Ascending aorta (tissue), 2 donors: ENCODE data around the gene MLLT6. TPM values are rescaled to one million over a fixed set of nuclear protein-coding genes. Genes with fewer than 3 reads are reported as not detected.
A peak's percentile ranks its signal among the peaks of the same experiment; 100 is the strongest.

ENCODE experiments used
- DNase-seq, 2 donors: peaks; one replicate each; pipeline ENCODE4 v3.0.0-alpha.2; 2019; ENCODE audit warnings: low spot score in 2 of 2
- H3K27ac ChIP-seq, 2 donors: fragments of 200-600 bp; sonication (generic); one replicate each; pipeline ENCODE4 v1.5.1; 2016 to 2017; ENCODE audit warnings: mild to moderate bottlenecking in 1 of 2
- H3K27me3 ChIP-seq: fragments of 200-600 bp; sonication (generic); one replicate; pipeline ENCODE4 v1.5.1; 2017
- H3K36me3 ChIP-seq, 2 donors: fragments of 200-600 bp; sonication (generic); one replicate each; pipeline ENCODE4 v1.5.1; 2016
- H3K4me1 ChIP-seq, 2 donors: fragments of 200-600 bp; sonication (generic); one replicate each; pipeline ENCODE4 v1.5.1; 2016 to 2017; ENCODE audit warnings: mild to moderate bottlenecking in 1 of 2
- H3K4me3 ChIP-seq, 2 donors: fragments of 200-600 bp; sonication (generic); one replicate each; pipeline ENCODE4 v1.5.1; 2016 to 2017; ENCODE audit warnings: mild to moderate bottlenecking in 1 of 2
- H3K9me3 ChIP-seq, 2 donors: fragments of 200-600 bp; sonication (generic); one replicate each; pipeline ENCODE4 v1.5.1; 2016
- intact Hi-C: fragments of 100-400 bp; cut with DNase I; formaldehyde crosslinking; loops from one replicate; pipeline ENCODE4 v1.15.1; 2023
- total RNA-seq: library from RNA; depleted of rRNA; stranded (reverse); fragments of >200 nt; gene quantifications from one replicate; pipeline ENCODE4 v1.1.0, GENCODE V29; 2016
- TF ChIP-seq, protein P1 (sequence below), 3 experiments: fragments of 200-600 bp in 2 of 3; fragments of 450-650 bp in 1 of 3; sonication (generic) in 2 of 3; IDR thresholded peaks; one replicate each; pipeline ENCODE4 v1.5.1; 2016 to 2019; ENCODE audit warnings: antibody characterized with exemption in 3 of 3, mild to moderate bottlenecking in 1 of 3, moderate library complexity in 1 of 3

MLLT6 gene
- total RNA-seq, 1 donor from 2014 or later: 100 TPM

- H3K4me3 ChIP-seq: no peak overlapping the region
- peaks cover 6% of the 10 kb centered on the region for H3K27me3 ChIP-seq
- H3K4me1 ChIP-seq: no peaks in the 10 kb centered on the region
- intact Hi-C loops: no loop called here
- no peak overlapping the region for H3K27ac ChIP-seq
- H3K9me3 ChIP-seq: no peaks in the 10 kb centered on the region
- TF ChIP-seq, protein P1, sequence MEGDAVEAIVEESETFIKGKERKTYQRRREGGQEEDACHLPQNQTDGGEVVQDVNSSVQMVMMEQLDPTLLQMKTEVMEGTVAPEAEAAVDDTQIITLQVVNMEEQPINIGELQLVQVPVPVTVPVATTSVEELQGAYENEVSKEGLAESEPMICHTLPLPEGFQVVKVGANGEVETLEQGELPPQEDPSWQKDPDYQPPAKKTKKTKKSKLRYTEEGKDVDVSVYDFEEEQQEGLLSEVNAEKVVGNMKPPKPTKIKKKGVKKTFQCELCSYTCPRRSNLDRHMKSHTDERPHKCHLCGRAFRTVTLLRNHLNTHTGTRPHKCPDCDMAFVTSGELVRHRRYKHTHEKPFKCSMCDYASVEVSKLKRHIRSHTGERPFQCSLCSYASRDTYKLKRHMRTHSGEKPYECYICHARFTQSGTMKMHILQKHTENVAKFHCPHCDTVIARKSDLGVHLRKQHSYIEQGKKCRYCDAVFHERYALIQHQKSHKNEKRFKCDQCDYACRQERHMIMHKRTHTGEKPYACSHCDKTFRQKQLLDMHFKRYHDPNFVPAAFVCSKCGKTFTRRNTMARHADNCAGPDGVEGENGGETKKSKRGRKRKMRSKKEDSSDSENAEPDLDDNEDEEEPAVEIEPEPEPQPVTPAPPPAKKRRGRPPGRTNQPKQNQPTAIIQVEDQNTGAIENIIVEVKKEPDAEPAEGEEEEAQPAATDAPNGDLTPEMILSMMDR (IDR thresholded peaks at IDR 0.05): no peak
- DNase-seq: no peak
- no peaks in the 10 kb centered on the region for H3K36me3 ChIP-seq
These were observed 45.7 kb upstream of the MLLT6 start for GRCh38 chr17:38659415-38659814.

DNA sequence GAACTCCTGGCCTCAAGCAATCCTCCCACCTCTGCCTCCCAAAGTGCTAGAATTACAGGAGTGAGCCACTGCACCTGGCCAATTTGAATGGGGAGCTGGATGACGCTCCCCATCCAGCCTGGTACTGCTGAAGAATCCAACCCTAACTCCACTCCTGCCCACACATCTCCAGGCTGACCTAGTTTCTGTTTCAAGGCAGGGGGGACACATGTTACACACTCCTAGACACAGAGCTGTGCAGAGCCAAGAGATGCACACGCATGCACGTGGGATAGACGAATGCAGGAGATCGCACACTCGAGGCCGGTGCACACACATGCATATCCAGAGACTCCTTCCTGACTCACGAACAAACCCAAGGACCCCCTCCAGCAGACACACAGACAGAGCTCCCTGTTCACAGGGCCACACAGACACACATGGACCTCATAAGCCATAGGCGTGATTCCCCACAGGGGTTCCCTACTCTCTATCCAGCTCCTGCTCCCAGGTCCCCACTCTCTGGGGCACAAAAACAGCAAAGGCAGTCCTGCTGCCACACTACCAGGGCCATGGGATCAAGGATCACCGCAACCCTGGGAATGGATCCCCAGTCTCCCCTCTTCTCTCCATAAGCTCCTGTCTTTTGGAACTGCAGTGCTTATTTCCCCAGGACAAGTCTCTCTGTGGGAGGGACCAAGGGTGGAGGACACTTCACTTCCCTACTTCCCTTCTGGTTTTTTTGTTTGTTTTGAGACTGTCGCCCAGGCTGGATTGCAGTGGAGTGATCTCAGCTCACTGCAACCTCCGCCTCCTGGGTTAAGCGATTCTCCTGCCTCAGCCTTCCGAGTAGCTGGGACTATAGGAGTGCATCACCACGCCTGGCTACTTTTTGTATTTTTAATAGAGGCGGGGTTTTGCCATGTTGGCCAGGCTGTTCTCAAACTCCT lies 44.7 kb upstream of the MLLT6 start:
- Histone ChIP-seq H3K27ac (no peak overlapping the region), H3K9me3 (no peaks in the 10 kb centered on the region), H3K4me3 (no peak overlapping the region), H3K36me3 (no peaks in the 10 kb centered on the region), H3K4me1 (no peaks in the 10 kb centered on the region), H3K27me3 (peaks cover 6% of the 10 kb centered on the region)
- intact Hi-C loops: loop anchor here (10.0 kb wide), 1 partner anchor 236 kb away; the partner anchor contains the start of gene ARHGAP23
- DNase-seq: no peak
- TF ChIP-seq, protein P1 (IDR thresholded peaks at IDR 0.05): no peak

- no peak overlapping the region for H3K4me3 ChIP-seq
- DNase-seq: no peak
- intact Hi-C loops: loop anchor here (10.0 kb wide), 1 partner anchor 238 kb away; the partner anchor contains the start of gene ARHGAP23
- H3K36me3 ChIP-seq: no peaks in the 10 kb centered on the region
- no peaks in the 10 kb centered on the region for H3K4me1 ChIP-seq
- TF ChIP-seq, protein P1 (IDR thresholded peaks at IDR 0.05): peak; percentile 26 to 45 (median 33)
- H3K27ac ChIP-seq: no peak overlapping the region
- no peaks in the 10 kb centered on the region for H3K27me3 ChIP-seq
- H3K9me3 ChIP-seq: no peaks in the 10 kb centered on the region
These were observed 41.8 kb upstream of the MLLT6 start for GRCh38 chr17:38663125-38663751.

DNA sequence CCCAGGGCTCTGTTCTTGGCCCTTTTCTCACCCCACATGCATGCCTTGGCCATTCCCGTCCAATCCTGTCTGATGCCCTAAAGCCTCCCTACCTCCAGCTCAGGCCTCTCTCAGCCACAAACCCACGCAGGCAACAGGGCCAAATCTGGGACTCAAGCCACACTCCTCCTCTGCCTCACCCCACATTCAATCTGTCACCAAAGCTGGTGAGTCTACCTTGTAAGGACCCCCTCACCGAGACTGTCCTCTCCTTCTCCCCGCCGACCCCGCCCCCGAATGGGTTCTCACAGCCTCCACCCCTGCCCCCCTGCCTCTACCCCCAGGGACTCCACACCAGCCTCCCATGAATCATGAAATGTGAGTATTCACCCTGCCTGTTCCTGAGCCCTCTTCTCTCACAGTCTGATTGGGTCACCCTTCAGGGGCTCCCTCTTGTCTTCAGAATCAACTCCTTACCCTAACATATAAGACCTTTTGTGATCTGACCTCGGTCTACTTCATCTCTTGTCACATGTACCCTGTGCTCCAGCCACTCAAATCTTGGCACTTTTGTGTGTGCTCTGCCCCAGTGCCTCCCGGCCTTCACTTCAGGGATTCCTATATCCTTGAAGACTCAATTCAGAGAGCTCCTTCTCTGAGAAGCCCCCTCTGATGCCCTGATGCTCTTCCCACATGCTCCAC lies 41.0 kb upstream of the MLLT6 start:
- Histone ChIP-seq H3K27me3 (no peaks in the 10 kb centered on the region), H3K27ac (no peak overlapping the region), H3K36me3 (no peaks in the 10 kb centered on the region), H3K4me1 (no peaks in the 10 kb centered on the region), H3K9me3 (no peaks in the 10 kb centered on the region), H3K4me3 (no peak overlapping the region)
- DNase-seq: no peak
- TF ChIP-seq, protein P1 (IDR thresholded peaks at IDR 0.05): no peak
- intact Hi-C loops: loop anchor here (10.0 kb wide), 1 partner anchor 239 kb away; the partner anchor contains the start of gene ARHGAP23

DNA sequence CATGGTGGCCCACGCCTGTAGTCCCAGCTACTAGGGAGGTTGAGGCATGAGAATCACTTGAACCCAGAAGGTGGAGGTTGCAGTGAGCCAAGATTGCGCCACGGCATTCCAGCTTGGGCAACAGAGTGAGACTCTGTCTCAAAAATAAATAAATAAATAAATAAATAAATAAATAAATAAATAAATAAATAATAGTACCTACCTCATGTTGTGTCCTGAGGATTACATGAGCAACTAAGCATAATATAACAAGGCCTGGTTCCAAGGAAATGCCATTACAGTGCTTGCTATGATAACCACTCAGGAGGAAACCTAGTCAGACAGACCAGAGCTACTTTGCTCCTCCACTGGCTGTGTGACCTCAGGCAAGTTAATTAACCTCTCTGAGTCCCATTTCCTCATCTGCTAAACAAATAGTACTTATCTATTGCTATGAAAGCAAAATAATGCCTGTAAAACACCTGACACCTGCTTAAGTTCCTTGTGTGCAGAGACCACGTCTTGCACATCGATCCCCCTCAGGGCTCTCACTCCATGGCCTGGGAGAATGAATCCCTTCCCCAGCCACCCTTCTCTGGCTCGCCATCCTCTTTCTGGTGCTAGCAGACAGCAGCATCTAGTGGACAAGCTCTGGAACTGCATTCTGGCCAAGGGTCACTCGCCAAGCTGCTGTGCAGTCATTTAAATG lies 37.8 kb upstream of the MLLT6 start:
- no peaks in the 10 kb centered on the region for H3K27me3 ChIP-seq
- TF ChIP-seq, protein P1 (IDR thresholded peaks at IDR 0.05): peak; percentile 93 to 99 (median 98)
- intact Hi-C loops: loop anchor here (1.0 to 10.0 kb wide), 3 partner anchors 109 to 242 kb away; partner anchors contain the start of gene ARHGAP23
- no peaks in the 10 kb centered on the region for H3K9me3 ChIP-seq
- H3K4me1 ChIP-seq: no peaks in the 10 kb centered on the region
- DNase-seq: peak in 1 of 2 donors; percentile 81
- no peaks in the 10 kb centered on the region for H3K36me3 ChIP-seq
- no peak overlapping the region for H3K4me3 ChIP-seq
- no peak overlapping the region for H3K27ac ChIP-seq
